Left lung (tissue), 10 donors: ENCODE data around the gene ADRA2B. TPM values are rescaled to one million over a fixed set of nuclear protein-coding genes. Genes with fewer than 3 reads are reported as not detected.
A peak's percentile ranks its signal among the peaks of the same experiment; 100 is the strongest.

Source experiments
- ATAC-seq: fragments of 200-7000 bp; cut with Tn5 transposase; one replicate; pipeline ENCODE4 v1.9.1; 2020; ENCODE audit warnings: moderate library complexity
- DNase-seq, 4 donors: peaks; one replicate each; pipeline ENCODE4 v3.0.0-alpha.2; 2013 to 2020
- H3K27ac ChIP-seq, 2 donors: fragments of 200-600 bp; sonication (generic) in 1 of 2; one replicate each; pipeline versions ENCODE4 v1.5.0 to v1.8.0; 2020 to 2021
- H3K27me3 ChIP-seq, 2 donors: fragments of 200-600 bp; sonication (generic) in 1 of 2; one replicate each; pipeline versions ENCODE4 v1.5.0 to v1.8.0; 2020 to 2021
- H3K36me3 ChIP-seq, 2 donors: fragments of 200-600 bp; sonication (generic) in 1 of 2; one replicate each; pipeline versions ENCODE4 v1.5.0 to v1.8.0; 2020 to 2021
- H3K4me1 ChIP-seq, 2 donors: fragments of 200-600 bp; one replicate each; pipeline ENCODE4 v1.8.0; 2021
- H3K4me3 ChIP-seq, 2 donors: fragments of 200-600 bp; sonication (generic) in 1 of 2; one replicate each; pipeline versions ENCODE4 v1.5.0 to v1.8.0; 2020 to 2021; ENCODE audit warnings: mild to moderate bottlenecking in 1 of 2
- H3K9me3 ChIP-seq, 2 donors: fragments of 200-600 bp; sonication (generic) in 1 of 2; one replicate each; pipeline versions ENCODE4 v1.5.0 to v1.8.0; 2020 to 2021
- intact Hi-C, 2 donors: fragments of 100-400 bp; cut with DNase I; formaldehyde crosslinking; loops; one replicate each; pipeline versions ENCODE4 v1.11.2 to v1.14.2; 2022
- polyA plus RNA-seq, 6 donors: library from polyadenylated mRNA; unstranded; fragments of 120-200 nt; gene quantifications; one replicate each; pipeline ENCODE4 v1.2.1, GENCODE V29; 2013; ENCODE audit not compliant: insufficient read length in 6 of 6
- total RNA-seq, 2 donors: library from RNA; stranded (reverse); fragmentation: NEBNext Ultra II Directional; extraction: Animal tissue kit (Norgen Biotek cat#: 25700); gene quantifications; one replicate each; pipeline ENCODE4 v1.2.1, GENCODE V29; 2021
- TF ChIP-seq, protein P1 (sequence below), 2 donors: fragments of 200-600 bp; sonication (generic) in 1 of 2; IDR thresholded peaks; one replicate each; pipeline versions ENCODE4 v1.5.0 to v1.8.0; 2021; ENCODE audit warnings: antibody characterized with exemption in 2 of 2
- donor health status: DM: no; HTN: yes; CAD: no.
- donor health status: DM: no; HTN: no; CAD: no.

ADRA2B gene
- total and polyA plus RNA-seq, 8 donors, result 0.20 to 2.3 (median 1.2) TPM

GRCh38 chr2:96150007-96150640 is 33.8 kb upstream of the ADRA2B start:
- Histone ChIP-seq H3K36me3 (no peaks in the 10 kb centered on the region), H3K9me3 (no peaks in the 10 kb centered on the region), H3K4me1 (peaks cover 0 to 38% of the 10 kb centered on the region in 2 donors), H3K27ac (no peak overlapping the region), H3K4me3 (no peak overlapping the region), H3K27me3 (no peaks in the 10 kb centered on the region)
- DNase-seq (peak in 1 of 4 donors; percentile 10), ATAC-seq (no peak)
- intact Hi-C loops, result no loop called here
- TF ChIP-seq, protein P1, sequence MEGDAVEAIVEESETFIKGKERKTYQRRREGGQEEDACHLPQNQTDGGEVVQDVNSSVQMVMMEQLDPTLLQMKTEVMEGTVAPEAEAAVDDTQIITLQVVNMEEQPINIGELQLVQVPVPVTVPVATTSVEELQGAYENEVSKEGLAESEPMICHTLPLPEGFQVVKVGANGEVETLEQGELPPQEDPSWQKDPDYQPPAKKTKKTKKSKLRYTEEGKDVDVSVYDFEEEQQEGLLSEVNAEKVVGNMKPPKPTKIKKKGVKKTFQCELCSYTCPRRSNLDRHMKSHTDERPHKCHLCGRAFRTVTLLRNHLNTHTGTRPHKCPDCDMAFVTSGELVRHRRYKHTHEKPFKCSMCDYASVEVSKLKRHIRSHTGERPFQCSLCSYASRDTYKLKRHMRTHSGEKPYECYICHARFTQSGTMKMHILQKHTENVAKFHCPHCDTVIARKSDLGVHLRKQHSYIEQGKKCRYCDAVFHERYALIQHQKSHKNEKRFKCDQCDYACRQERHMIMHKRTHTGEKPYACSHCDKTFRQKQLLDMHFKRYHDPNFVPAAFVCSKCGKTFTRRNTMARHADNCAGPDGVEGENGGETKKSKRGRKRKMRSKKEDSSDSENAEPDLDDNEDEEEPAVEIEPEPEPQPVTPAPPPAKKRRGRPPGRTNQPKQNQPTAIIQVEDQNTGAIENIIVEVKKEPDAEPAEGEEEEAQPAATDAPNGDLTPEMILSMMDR (IDR thresholded peaks at IDR 0.05), result no peak

GRCh38 chr2:96148410-96149217 is 32.2 kb upstream of the ADRA2B start:
- intact Hi-C loops, result no loop called here
- no peaks in the 10 kb centered on the region for H3K9me3 ChIP-seq

GRCh38 chr2:96147593-96148201 is 31.3 kb upstream of the ADRA2B start:
- ATAC-seq, result no peak
- intact Hi-C loops, result no loop called here
- peaks cover 7 to 58% of the 10 kb centered on the region in 2 donors for H3K4me1 ChIP-seq

More at GRCh38 chr2:96148410-96149217, 32.2 kb upstream of the ADRA2B start:
- ATAC-seq (peak; percentile 53), DNase-seq (peak; percentile 38 to 92 (median 88))
- H3K4me1 ChIP-seq, result peaks cover 7 to 49% of the 10 kb centered on the region in 2 donors
- peaks cover 0 to 11% of the 10 kb centered on the region in 2 donors for H3K27me3 ChIP-seq
- H3K36me3 ChIP-seq, result no peaks in the 10 kb centered on the region
- H3K4me3 ChIP-seq, result no peak overlapping the region
- peak overlapping the region in 1 of 2 donors; percentile 34 for H3K27ac ChIP-seq
- TF ChIP-seq, protein P1 (IDR thresholded peaks at IDR 0.05), result no peak

GRCh38 chr2:96146881-96147592 is 30.7 kb upstream of the ADRA2B start:
- TF ChIP-seq, protein P1 (IDR thresholded peaks at IDR 0.05), result no peak
- peaks cover 7 to 60% of the 10 kb centered on the region in 2 donors for H3K4me1 ChIP-seq
- peak in 2 of 4 donors; percentile 31 to 54 for DNase-seq
- H3K36me3 ChIP-seq, result no peaks in the 10 kb centered on the region
- intact Hi-C loops, result no loop called here
- no peaks in the 10 kb centered on the region for H3K9me3 ChIP-seq
- no peak for ATAC-seq
- H3K27me3 ChIP-seq, result peaks cover 0 to 15% of the 10 kb centered on the region in 2 donors
- H3K4me3 ChIP-seq, result no peak overlapping the region
- H3K27ac ChIP-seq, result peak overlapping the region; percentile 48 to 74

More at GRCh38 chr2:96147593-96148201, 31.3 kb upstream of the ADRA2B start:
- H3K4me3 ChIP-seq, result no peak overlapping the region
- H3K9me3 ChIP-seq, result no peaks in the 10 kb centered on the region
- no peaks in the 10 kb centered on the region for H3K36me3 ChIP-seq
- DNase-seq, result peak in 1 of 4 donors; percentile 29
- H3K27me3 ChIP-seq, result peaks cover 0 to 15% of the 10 kb centered on the region in 2 donors
- H3K27ac ChIP-seq, result peak overlapping the region in 1 of 2 donors; percentile 34
- TF ChIP-seq, protein P1 (IDR thresholded peaks at IDR 0.05), result no peak
